Esophagus squamous epithelium (tissue), 4 donors: ENCODE results near the gene MBD3L1.

Experiments used
- CTCF ChIP-seq, 6 experiments: fragments of 450-650 bp in 4 of 6; fragments of 200-600 bp in 2 of 6; sonication (generic) in 2 of 6; IDR thresholded peaks; one replicate each; pipeline ENCODE4 v1.5.1; 2016 to 2019; ENCODE audit warnings: antibody characterized with exemption in 6 of 6, mild to moderate bottlenecking in 4 of 6, moderate library complexity in 4 of 6
- POLR2A ChIP-seq, 4 donors: fragments of 450-650 bp; IDR thresholded peaks; one replicate each; pipeline ENCODE4 v1.6.1; 2017; ENCODE audit warnings: antibody characterized with exemption in 4 of 4, mild to moderate bottlenecking in 4 of 4, moderate library complexity in 3 of 4

DNA sequence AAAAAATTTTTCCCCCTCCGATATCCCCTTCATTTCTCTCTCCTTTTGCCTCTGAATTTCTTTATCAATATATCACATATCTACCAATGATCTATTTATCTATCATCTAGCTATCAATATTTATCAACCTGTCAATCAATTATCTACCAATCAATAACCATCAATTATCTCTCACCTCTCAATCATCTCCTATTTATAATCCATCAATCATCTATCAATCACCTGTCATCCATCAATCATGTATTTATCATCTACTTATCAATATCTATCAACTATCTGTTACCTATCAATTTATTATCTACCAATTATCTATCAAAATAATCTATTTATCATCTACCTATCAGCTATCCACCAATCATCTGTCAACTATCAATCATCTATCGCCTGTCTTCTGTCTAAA, 17.1 kb downstream of the MBD3L1 start:
- TF ChIP-seq CTCF (IDR thresholded peaks at IDR 0.05) (no peak), POLR2A (IDR thresholded peaks at IDR 0.05) (no peak)
